ENCODE results near the gene SYT14.
"Not testable (repeated sequence)": the region's sequence is repeated elsewhere in the genome, so short reads cannot be mapped to it uniquely, and the experiment has no call there.

The SYT14 gene

DNA sequence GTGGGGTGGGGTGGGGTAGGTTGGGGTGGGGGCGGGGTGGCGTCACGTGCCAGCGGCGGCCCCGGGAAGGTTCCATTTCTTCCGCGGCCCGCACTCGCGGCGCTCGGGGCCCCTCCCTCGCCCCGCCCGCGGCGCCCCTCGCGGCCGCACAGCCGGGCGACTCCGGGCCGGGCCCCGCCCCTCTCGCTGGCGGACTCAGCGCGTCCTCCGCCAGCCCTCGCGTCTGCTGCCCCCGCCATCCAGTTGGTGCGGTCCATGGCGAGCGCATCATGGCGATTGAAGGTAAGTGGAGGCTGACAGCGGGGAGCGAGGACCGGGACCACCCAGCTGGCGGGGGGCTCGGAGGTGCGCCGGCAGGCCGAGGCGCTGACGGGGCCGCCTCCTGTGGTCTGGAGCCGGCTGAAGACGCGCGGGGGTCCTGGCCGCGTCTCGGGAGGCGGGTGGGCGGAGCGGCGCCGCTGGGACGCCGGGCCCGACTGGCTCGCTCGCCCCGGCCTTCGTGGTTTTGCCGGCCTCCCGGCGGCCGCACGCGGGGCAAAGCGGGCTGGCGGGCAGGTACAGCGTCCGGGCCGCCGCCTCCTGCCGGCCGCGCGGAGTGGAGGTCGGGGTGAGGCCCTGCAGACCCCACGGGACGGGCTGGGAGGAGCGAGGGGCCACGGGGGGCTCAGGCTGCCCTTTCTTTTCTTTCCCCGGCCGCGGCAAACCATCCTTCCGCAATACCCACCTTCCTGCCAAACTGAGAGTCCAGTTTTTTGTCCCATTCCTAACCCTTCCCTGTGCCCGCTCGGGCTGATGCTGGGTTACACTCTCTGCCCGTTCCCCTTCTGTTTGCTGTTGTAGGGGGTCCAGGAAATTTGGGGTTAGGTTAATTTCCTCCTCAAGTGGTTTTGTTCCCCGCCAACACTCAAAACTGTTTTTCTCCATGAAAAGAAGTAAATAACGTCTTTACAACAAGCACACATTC, at the start of gene SYT14:
Gene SYT14 (plus strand): TSS at position 222 of the 964 bp plus-strand sequence. CDS start 48 bp downstream, at position 270.
- TF ChIP-seq, protein P1, sequence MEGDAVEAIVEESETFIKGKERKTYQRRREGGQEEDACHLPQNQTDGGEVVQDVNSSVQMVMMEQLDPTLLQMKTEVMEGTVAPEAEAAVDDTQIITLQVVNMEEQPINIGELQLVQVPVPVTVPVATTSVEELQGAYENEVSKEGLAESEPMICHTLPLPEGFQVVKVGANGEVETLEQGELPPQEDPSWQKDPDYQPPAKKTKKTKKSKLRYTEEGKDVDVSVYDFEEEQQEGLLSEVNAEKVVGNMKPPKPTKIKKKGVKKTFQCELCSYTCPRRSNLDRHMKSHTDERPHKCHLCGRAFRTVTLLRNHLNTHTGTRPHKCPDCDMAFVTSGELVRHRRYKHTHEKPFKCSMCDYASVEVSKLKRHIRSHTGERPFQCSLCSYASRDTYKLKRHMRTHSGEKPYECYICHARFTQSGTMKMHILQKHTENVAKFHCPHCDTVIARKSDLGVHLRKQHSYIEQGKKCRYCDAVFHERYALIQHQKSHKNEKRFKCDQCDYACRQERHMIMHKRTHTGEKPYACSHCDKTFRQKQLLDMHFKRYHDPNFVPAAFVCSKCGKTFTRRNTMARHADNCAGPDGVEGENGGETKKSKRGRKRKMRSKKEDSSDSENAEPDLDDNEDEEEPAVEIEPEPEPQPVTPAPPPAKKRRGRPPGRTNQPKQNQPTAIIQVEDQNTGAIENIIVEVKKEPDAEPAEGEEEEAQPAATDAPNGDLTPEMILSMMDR (IDR thresholded peaks at IDR 0.05; ENCODE audit: insufficient read depth, low read depth, low read length, missing control alignments), result no peak
- no peak for DNase-seq (ENCODE audit: low read depth)

DNA sequence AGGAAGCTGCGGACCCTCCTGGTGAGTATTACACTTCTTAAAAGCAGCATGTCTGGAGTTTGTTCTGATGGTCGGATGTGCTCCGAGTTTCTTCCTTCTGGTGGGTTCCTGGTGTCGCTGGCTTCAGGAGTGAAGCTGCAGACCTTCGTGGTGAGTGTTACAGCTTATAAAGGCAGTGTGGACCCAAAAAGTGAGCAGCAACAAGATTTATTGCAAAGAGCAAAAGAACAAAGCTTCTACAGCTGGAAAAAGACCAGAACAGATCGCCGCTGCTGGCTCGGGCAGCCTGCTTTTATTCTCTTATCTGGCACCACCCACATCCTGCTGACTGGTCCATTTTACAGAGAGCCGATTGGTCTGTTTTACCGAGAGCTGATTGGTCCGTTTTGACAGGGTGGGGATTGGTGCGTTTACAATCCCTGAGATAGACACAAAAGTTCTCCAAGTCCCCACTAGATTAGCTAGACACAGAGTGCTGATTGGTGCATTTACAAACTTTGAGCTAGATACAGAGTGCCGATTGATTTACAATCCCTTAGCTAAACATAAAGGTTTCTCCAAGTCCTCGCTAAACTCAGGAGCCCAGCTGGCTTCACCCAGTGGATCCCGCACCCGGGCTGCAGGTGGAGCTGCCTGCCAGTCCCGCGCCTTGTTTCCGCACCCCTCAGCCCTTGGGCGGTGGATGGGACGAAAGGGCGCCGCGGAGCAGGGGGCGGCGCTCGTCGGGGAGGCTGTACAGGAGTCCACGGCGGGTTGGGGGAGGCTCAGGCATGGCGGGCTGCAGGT, 49.5 kb upstream of the SYT14 start:
- not testable (repeated sequence) for H3K4me3 ChIP-seq (ENCODE audit: low read depth, low read length); DNase-seq (ENCODE audit: low read depth)

More for the DNA sequence above, at the start of gene SYT14:
- H3K4me3 ChIP-seq (ENCODE audit: low read depth, low read length), result no peak within 1 kb of the TSS

DNA sequence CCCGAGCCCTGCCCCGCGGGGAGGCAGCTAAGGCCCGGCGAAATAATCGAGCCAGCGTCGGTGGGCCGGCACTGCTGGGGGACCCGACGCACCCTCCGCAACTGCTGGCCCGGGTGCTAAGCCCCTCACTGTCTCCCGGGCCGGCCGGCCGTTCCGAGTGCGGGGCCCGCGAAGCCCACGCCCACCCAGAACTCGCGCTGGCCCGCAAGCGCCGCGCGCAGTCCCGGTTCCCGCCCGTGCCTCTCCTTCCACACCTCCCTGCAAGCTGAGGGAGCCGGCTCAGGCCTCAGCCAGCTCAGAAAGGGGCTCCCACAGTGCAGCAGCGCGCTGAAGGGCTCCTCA, 49.0 kb upstream of the SYT14 start:
- TF ChIP-seq, protein P1 (IDR thresholded peaks at IDR 0.05; ENCODE audit: insufficient read depth, low read depth, low read length, missing control alignments), result no peak
- H3K4me3 ChIP-seq (ENCODE audit: low read depth, low read length), result no peak overlapping the region
- DNase-seq (ENCODE audit: low read depth), result no peak

DNA sequence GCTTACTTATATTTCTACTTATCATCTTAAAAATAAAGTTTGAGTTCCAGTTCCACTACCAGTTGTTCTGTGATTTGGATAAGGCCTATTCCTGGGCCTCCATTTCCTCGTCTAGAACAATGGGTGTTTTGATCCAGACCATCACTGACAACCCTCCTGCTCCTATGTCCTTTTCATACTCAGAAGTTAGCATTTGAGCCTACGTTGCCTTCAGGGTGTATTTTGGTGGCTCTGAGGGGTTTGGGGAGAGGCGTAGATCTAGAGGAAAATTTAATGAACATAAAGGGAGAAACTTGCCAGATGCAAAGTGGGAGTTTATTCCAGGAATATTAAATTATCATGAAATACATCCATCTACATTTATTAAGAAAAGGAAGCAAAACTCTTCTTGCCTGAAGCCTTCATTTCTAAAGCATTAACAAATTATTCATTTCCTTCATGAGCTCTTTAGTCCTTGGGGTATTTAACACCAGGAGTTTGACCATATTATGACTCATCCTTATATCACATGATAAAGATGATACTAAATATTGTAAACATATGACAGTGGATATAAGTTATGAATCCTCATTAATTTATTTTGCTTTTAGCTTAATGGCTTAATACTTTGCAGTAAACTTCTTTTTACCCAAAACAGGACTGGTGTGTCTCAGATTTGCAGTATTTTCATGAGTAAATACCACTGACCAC, 47.2 kb upstream of the SYT14 start:
- no peak overlapping the region for H3K4me3 ChIP-seq (ENCODE audit: low read depth, low read length)
- TF ChIP-seq, protein P1 (IDR thresholded peaks at IDR 0.05; ENCODE audit: insufficient read depth, low read depth, low read length, missing control alignments), result no peak
- no peak for DNase-seq (ENCODE audit: low read depth)

DNA sequence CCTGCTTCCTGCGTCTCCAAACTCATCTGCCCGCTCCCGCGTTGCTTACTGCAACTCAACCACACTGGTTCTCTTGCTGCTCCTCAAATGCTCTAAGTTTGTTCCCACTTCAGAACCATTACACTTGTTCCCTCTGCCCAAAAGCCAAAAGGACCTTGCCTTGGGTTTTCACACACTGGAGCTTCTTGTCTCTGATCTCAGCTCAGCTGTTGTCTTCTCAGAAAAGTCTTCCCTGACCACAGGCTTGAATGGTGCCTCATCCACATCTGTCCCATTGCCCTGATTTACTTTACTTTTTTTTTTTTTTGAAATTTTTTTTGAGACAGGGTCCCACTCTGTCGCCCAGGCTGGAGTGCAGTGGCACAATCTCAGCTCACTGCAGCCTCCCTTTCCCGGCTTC, 44.3 kb upstream of the SYT14 start:
- no peak for DNase-seq (ENCODE audit: low read depth)
- H3K4me3 ChIP-seq (ENCODE audit: low read depth, low read length), result no peak overlapping the region
- TF ChIP-seq, protein P1 (IDR thresholded peaks at IDR 0.05; ENCODE audit: insufficient read depth, low read depth, low read length, missing control alignments), result no peak

DNA sequence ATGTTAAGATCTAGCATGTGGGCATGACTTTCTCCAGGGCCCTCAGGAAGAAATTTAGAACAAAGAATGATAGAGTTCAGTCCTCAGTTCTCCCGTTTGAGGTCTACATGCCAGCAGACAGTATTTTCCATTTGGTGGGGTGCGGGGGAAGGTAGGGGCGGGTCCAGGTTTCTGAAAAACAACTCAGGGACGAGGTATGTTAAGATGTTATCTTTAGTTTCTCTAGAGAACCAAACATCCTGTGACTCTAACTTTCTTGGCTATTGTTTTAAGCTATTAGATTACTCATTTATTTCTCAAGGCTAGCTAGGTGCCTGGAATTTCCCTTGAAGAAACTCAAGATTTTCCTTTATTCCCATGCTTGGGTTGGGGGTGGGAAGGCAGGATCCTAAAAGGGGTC, 42.3 kb upstream of the SYT14 start:
- no peak overlapping the region for H3K4me3 ChIP-seq (ENCODE audit: low read depth, low read length)
- DNase-seq (ENCODE audit: low read depth), result no peak
- TF ChIP-seq, protein P1 (IDR thresholded peaks at IDR 0.05; ENCODE audit: insufficient read depth, low read depth, low read length, missing control alignments), result no peak

DNA sequence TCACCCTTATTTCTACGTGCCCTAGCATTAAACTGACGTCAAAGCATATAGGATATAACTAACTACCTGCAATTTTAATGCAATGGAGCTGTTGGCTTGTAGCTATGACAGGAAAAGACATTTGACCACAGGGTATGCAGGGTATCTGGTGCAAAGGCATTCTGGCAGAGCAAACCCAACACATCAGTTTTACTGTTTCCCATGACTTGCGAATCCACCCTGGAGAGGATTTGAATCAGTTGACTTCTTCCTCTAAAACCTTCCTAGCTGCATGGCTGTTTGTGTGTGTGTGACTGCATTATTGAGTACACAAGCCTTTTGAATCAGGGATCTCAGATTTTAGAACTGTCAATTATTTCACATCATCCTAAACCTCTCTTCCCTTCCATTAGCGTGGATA, 41.7 kb upstream of the SYT14 start:
- no peak for DNase-seq (ENCODE audit: low read depth)
- H3K4me3 ChIP-seq (ENCODE audit: low read depth, low read length), result no peak overlapping the region
- TF ChIP-seq, protein P1 (IDR thresholded peaks at IDR 0.05; ENCODE audit: insufficient read depth, low read depth, low read length, missing control alignments), result no peak

DNA sequence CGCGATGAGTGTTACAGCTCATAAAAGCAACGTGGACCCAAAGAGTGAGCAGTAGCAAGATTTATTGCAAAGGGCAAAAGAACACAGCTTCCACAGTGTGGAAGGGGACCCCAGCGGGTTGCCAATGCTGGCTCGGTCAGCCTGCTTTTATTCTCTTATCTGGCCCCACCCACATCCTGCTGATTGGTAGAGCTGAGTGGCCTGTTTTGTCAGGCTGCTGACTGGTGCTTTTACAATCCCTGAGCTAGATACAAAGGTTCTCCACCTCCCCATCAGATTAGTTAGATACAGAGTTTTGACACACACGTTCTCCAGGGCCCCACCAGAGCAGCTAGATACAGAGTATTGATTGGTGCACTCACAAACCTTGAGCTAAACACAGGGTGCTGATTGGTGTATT, 39.7 kb upstream of the SYT14 start:
- H3K4me3 ChIP-seq (ENCODE audit: low read depth, low read length); DNase-seq (ENCODE audit: low read depth): not testable (repeated sequence)

DNA sequence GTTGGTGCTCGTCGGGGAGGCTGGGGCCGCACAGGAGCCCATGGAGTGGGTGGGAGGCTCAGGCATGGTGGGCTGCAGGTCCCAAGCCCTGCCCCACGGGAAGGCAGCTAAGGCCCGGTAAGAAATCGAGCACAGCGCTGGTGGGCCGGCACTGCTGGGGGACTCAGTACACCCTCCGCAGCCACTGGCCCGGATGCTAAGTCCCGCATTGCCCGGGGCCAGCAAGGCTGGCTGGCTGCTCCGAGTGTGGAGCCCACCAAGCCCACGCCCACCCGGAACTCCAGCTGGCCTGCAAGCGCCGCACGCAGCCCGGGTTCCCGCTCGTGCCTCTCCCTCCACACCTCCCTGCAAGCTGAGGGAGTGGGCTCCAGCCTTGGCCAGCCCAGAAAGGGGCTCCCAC, 39.2 kb upstream of the SYT14 start:
- not testable (repeated sequence) for DNase-seq (ENCODE audit: low read depth); H3K4me3 ChIP-seq (ENCODE audit: low read depth, low read length)

Measured in GM12865 (cell line).